Measurements from ENCODE around the gene ASB13. TPM values are rescaled to one million over a fixed set of nuclear protein-coding genes. Genes with fewer than 3 reads are reported as not detected.

ASB13 gene
- polyA plus RNA-seq, 3 donors, result 13.3 to 44.1 (median 37.8) TPM

- H3K9me3 ChIP-seq (replicated peaks in 1 of 2; ENCODE audit: control insufficient read depth in 1 of 2, insufficient read depth in 1 of 2, low read length in 2 of 2), result no peaks in the 10 kb centered on the region
- Mint-ChIP-seq H3K4me1 (peaks cover 49% of the 10 kb centered on the region), H3K27ac (peak overlapping the region in 1 of 7 donors; percentile 21), H3K9me3 (no peaks in the 10 kb centered on the region), H3K4me3 (no peak overlapping the region), H3K27me3 (ENCODE audit: low read depth in 3 of 3) (peaks cover 0 to 4% (median 0%) of the 10 kb centered on the region in 3 donors), H3K36me3 (peaks cover 0 to 11% of the 10 kb centered on the region in 2 donors)
- no peak for DNase-seq
- H3K4me2 ChIP-seq (replicated peaks; ENCODE audit: extremely low read depth, low read length, poor library complexity, severe bottlenecking), result no peak overlapping the region
- WGBS (ENCODE audit: insufficient coverage), result no CpG with 5 or more reads among the region's 3 CpGs
- no peak overlapping the region for H3K4me3 ChIP-seq (replicated peaks in 1 of 3; ENCODE audit: low read depth in 2 of 3, low read length in 3 of 3)
- no peaks in the 10 kb centered on the region for H3K36me3 ChIP-seq (replicated peaks in 1 of 2; ENCODE audit: control insufficient read depth in 1 of 2, insufficient read depth in 2 of 2, low read length in 2 of 2)
- H3K4me1 ChIP-seq (ENCODE audit: control insufficient read depth in 1 of 2, insufficient read depth in 2 of 2, low read length in 2 of 2), result peaks cover 30 to 39% of the 10 kb centered on the region in 2 donors
- H3K79me2 ChIP-seq (ENCODE audit: insufficient read depth, low read length), result peaks cover 90% of the 10 kb centered on the region
- H3K9ac ChIP-seq (ENCODE audit: insufficient read depth, low read length, poor library complexity, severe bottlenecking), result no peak overlapping the region
- H3K27me3 ChIP-seq (ENCODE audit: control insufficient read depth in 2 of 2, insufficient read depth in 2 of 2, low read length in 2 of 2), result no peaks in the 10 kb centered on the region
- no peak overlapping the region for H2AFZ ChIP-seq (ENCODE audit: insufficient read depth, low read depth, low read length, poor library complexity, severe bottlenecking)
- intact Hi-C loops (cut with micrococcal nuclease), result loop anchor here (5.0 to 10.0 kb wide), 3 partner anchors 124 to 286 kb away; partner anchors contain the start of genes GDI2 (in 2 of the 2) and IL15RA (in 1 of the 2)
- no peak overlapping the region for H3K27ac ChIP-seq (ENCODE audit: low read depth in 1 of 2, low read length in 2 of 2)
- peaks cover 79% of the 10 kb centered on the region for H4K20me1 ChIP-seq (ENCODE audit: insufficient read depth, low read length)
- TF ChIP-seq CTCF (IDR thresholded peaks at IDR 0.05), result no peak
These were observed 22.2 kb upstream of the ASB13 start for GRCh38 chr10:5688587-5688986.

- H3K27me3 ChIP-seq (ENCODE audit: control insufficient read depth in 2 of 2, insufficient read depth in 2 of 2, low read length in 2 of 2), result no peaks in the 10 kb centered on the region
- H4K20me1 ChIP-seq (ENCODE audit: insufficient read depth, low read length), result peaks cover 51% of the 10 kb centered on the region
- WGBS (ENCODE audit: insufficient coverage), result 8% methylated on average over 3 of the region's 10 CpGs
- peak overlapping the region; percentile 86 for H2AFZ ChIP-seq (ENCODE audit: insufficient read depth, low read depth, low read length, poor library complexity, severe bottlenecking)
- DNase-seq, result no peak
- peak overlapping the region; percentile 85 for H3K4me2 ChIP-seq (replicated peaks; ENCODE audit: extremely low read depth, low read length, poor library complexity, severe bottlenecking)
- H3K9ac ChIP-seq (ENCODE audit: insufficient read depth, low read length, poor library complexity, severe bottlenecking), result peak overlapping the region; percentile 94
- peak; percentile 10 for TF ChIP-seq CTCF (IDR thresholded peaks at IDR 0.05)
- H3K27ac ChIP-seq (ENCODE audit: low read depth in 1 of 2, low read length in 2 of 2), result peak overlapping the region; percentile 80 to 93
- Mint-ChIP-seq H3K9me3 (no peaks in the 10 kb centered on the region), H3K4me1 (peaks cover 31% of the 10 kb centered on the region), H3K4me3 (peak overlapping the region; percentile 97 to 98), H3K36me3 (peaks cover 0 to 8% of the 10 kb centered on the region in 2 donors), H3K27me3 (ENCODE audit: low read depth in 3 of 3) (peaks cover 0 to 3% (median 0%) of the 10 kb centered on the region in 3 donors), H3K27ac (peak overlapping the region; percentile 90 to 96 (median 95))
- H3K36me3 ChIP-seq (replicated peaks in 1 of 2; ENCODE audit: control insufficient read depth in 1 of 2, insufficient read depth in 2 of 2, low read length in 2 of 2), result no peaks in the 10 kb centered on the region
- intact Hi-C loops (cut with micrococcal nuclease), result loop anchor here (5.0 to 10.0 kb wide), 3 partner anchors 126 to 289 kb away; partner anchors contain the start of genes GDI2 (in 2 of the 2) and IL15RA (in 1 of the 2)
- H3K79me2 ChIP-seq (ENCODE audit: insufficient read depth, low read length), result peaks cover 62% of the 10 kb centered on the region
- H3K4me1 ChIP-seq (ENCODE audit: control insufficient read depth in 1 of 2, insufficient read depth in 2 of 2, low read length in 2 of 2), result peaks cover 17 to 21% of the 10 kb centered on the region in 2 donors
- peak overlapping the region; percentile 76 to 92 (median 81) for H3K4me3 ChIP-seq (replicated peaks in 1 of 3; ENCODE audit: low read depth in 2 of 3, low read length in 3 of 3)
- no peaks in the 10 kb centered on the region for H3K9me3 ChIP-seq (replicated peaks in 1 of 2; ENCODE audit: control insufficient read depth in 1 of 2, insufficient read depth in 1 of 2, low read length in 2 of 2)
These were observed 19.4 kb upstream of the ASB13 start for GRCh38 chr10:5685764-5686240.

All from CD14-positive monocyte (primary cell).